ENCODE data around the gene GALM. TPM values are rescaled to one million over a fixed set of nuclear protein-coding genes. Genes with fewer than 3 reads are reported as not detected.
A peak's percentile ranks its signal among the peaks of the same experiment; 100 is the strongest.
"Not testable (repeated sequence)": the region's sequence is repeated elsewhere in the genome, so short reads cannot be mapped to it uniquely, and the experiment has no call there.

Gene GALM
- total RNA-seq, 1 experiment from 2014 or later = 47.0 TPM

- not testable (repeated sequence) for DNase-seq (ENCODE audit: low read depth)
These were observed 15.0 kb downstream of the GALM start for GRCh38 chr2:38680868-38681267.

- no peak for DNase-seq (ENCODE audit: low read depth)
These were observed 16.2 kb downstream of the GALM start for GRCh38 chr2:38682008-38682575.

GRCh38 chr2:38682620-38683019 is 16.7 kb downstream of the GALM start:
- DNase-seq (ENCODE audit: low read depth) = not testable (repeated sequence)

- DNase-seq (ENCODE audit: low read depth) = no peak
These were observed 17.9 kb downstream of the GALM start for GRCh38 chr2:38683766-38684165.

GRCh38 chr2:38685116-38685735 is 19.3 kb downstream of the GALM start:
- DNase-seq (ENCODE audit: low read depth) = peak; percentile 78

- peak; percentile 92 for DNase-seq (ENCODE audit: low read depth)
These were observed 24.8 kb downstream of the GALM start for GRCh38 chr2:38690499-38691420.

- DNase-seq (ENCODE audit: low read depth) = no peak
These were observed 26.1 kb downstream of the GALM start for GRCh38 chr2:38691994-38692393.

GRCh38 chr2:38692636-38693318 is 26.9 kb downstream of the GALM start:
- no peak for DNase-seq (ENCODE audit: low read depth)

GRCh38 chr2:38697116-38697840 is 31.4 kb downstream of the GALM start:
- no peak for DNase-seq (ENCODE audit: low read depth)

- DNase-seq (ENCODE audit: low read depth) = no peak
These were observed 32.6 kb downstream of the GALM start for GRCh38 chr2:38698467-38699003.

- DNase-seq (ENCODE audit: low read depth) = no peak
These were observed 34.3 kb downstream of the GALM start for GRCh38 chr2:38700113-38700785.

- no peak for DNase-seq (ENCODE audit: low read depth)
These were observed 35.1 kb downstream of the GALM start for GRCh38 chr2:38700881-38701458.

- DNase-seq (ENCODE audit: low read depth) = no peak
These were observed 35.6 kb downstream of the GALM start for GRCh38 chr2:38701542-38701941.

- DNase-seq (ENCODE audit: low read depth) = peak; percentile 72
These were observed 36.5 kb downstream of the GALM start for GRCh38 chr2:38702413-38702812.

- not testable (repeated sequence) for DNase-seq (ENCODE audit: low read depth)
These were observed 37.4 kb downstream of the GALM start for GRCh38 chr2:38703336-38703735.

GRCh38 chr2:38704664-38705063 is 38.8 kb downstream of the GALM start:
- no peak for DNase-seq (ENCODE audit: low read depth)

GRCh38 chr2:38706846-38707345 is 41.0 kb downstream of the GALM start:
- no peak for DNase-seq (ENCODE audit: low read depth)

- DNase-seq (ENCODE audit: low read depth) = not testable (repeated sequence)
These were observed 42.6 kb downstream of the GALM start for GRCh38 chr2:38708491-38708890.

GRCh38 chr2:38708900-38709566 is 43.1 kb downstream of the GALM start:
- no peak for DNase-seq (ENCODE audit: low read depth)

All from RPMI7951 (cell line).